H9 (cell line): ENCODE data around the gene EFHD1. TPM values are rescaled to one million over a fixed set of nuclear protein-coding genes. Genes with fewer than 3 reads are reported as not detected.

Source experiments
- DNase-seq: peaks from one replicate; pipeline ENCODE4 v3.0.0-alpha.2; 2017
- H2AFZ ChIP-seq: one replicate; pipeline ENCODE4 v1.6.1; 2013; ENCODE audit warnings: mild to moderate bottlenecking, low read length, control low read depth, moderate library complexity
- H2AK5ac ChIP-seq: 2 replicates; pipeline ENCODE4 v1.6.1; 2013; ENCODE audit warnings: low read length, control low read depth, mixed read lengths; ENCODE audit not compliant: insufficient read length
- H2BK120ac ChIP-seq: one replicate; pipeline ENCODE4 v1.6.1; 2013; ENCODE audit warnings: low read depth, mild to moderate bottlenecking, low read length, control low read depth, inconsistent platforms; ENCODE audit not compliant: poor library complexity, severe bottlenecking
- H2BK12ac ChIP-seq: 2 replicates; pipeline ENCODE4 v1.6.1; 2013; ENCODE audit warnings: low read length, control low read depth, mixed read lengths, low read depth; ENCODE audit not compliant: insufficient read length
- H2BK15ac ChIP-seq: 2 replicates; pipeline ENCODE4 v1.6.1; 2013; ENCODE audit warnings: low read depth, low read length, control low read depth
- H2BK20ac ChIP-seq: one replicate; pipeline ENCODE4 v1.6.1; 2013; ENCODE audit warnings: low read depth, mild to moderate bottlenecking, low read length, control low read depth, inconsistent platforms; ENCODE audit not compliant: poor library complexity, severe bottlenecking
- H2BK5ac ChIP-seq: 2 replicates; pipeline ENCODE4 v1.6.1; 2013; ENCODE audit warnings: low read length, control low read depth, mixed read lengths; ENCODE audit not compliant: insufficient read length
- H3K14ac ChIP-seq: 2 replicates; pipeline ENCODE4 v1.6.1; 2013; ENCODE audit warnings: low read length, control low read depth; ENCODE audit not compliant: insufficient read depth
- H3K18ac ChIP-seq: 2 replicates; pipeline ENCODE4 v1.6.1; 2013; ENCODE audit warnings: low read depth, mild to moderate bottlenecking, mixed read lengths, low read length, control low read depth; ENCODE audit not compliant: insufficient read length
- H3K23ac ChIP-seq: 2 replicates; pipeline ENCODE4 v1.6.1; 2013; ENCODE audit warnings: low read length, control low read depth, mixed read lengths, low read depth; ENCODE audit not compliant: insufficient read length
- H3K23me2 ChIP-seq: 2 replicates; pipeline ENCODE4 v1.6.1; 2013; ENCODE audit warnings: low read depth, mild to moderate bottlenecking, mixed read lengths, low read length, control low read depth; ENCODE audit not compliant: insufficient read length, poor library complexity, severe bottlenecking
- H3K27ac ChIP-seq: 2 replicates; pipeline ENCODE4 v1.5.1; 2013; ENCODE audit warnings: low read length, control low read depth, mixed read lengths, low read depth; ENCODE audit not compliant: insufficient read length
- H3K27me3 ChIP-seq: 2 replicates; pipeline ENCODE4 v1.6.1; 2013; ENCODE audit warnings: low read length, control low read depth, inconsistent platforms; ENCODE audit not compliant: insufficient read depth
- H3K4ac ChIP-seq: 2 replicates; pipeline ENCODE4 v1.6.1; 2013; ENCODE audit warnings: low read depth, mild to moderate bottlenecking, control low read depth, inconsistent platforms, low read length, moderate library complexity
- H3K4me1 ChIP-seq: 2 replicates; pipeline ENCODE4 v1.6.1; 2013; ENCODE audit warnings: low read length, control low read depth, inconsistent platforms; ENCODE audit not compliant: insufficient read depth
- H3K4me2 ChIP-seq: 2 replicates; pipeline ENCODE4 v1.6.1; 2013; ENCODE audit warnings: low read length, control low read depth, mixed read lengths; ENCODE audit not compliant: insufficient read length, insufficient read depth
- H3K56ac ChIP-seq: 2 replicates; pipeline ENCODE4 v1.6.1; 2013; ENCODE audit warnings: low read depth, mild to moderate bottlenecking, mixed read lengths, low read length, control low read depth; ENCODE audit not compliant: insufficient read length
- H3K79me1 ChIP-seq: 2 replicates; pipeline ENCODE4 v1.6.1; 2013; ENCODE audit warnings: low read depth, mild to moderate bottlenecking, moderate library complexity, low read length, control low read depth, inconsistent platforms; ENCODE audit not compliant: insufficient read depth, poor library complexity, severe bottlenecking
- H3K79me2 ChIP-seq: 2 replicates; pipeline ENCODE4 v1.6.1; 2013; ENCODE audit warnings: low read length, control low read depth, inconsistent platforms; ENCODE audit not compliant: insufficient read depth
- H3K9ac ChIP-seq: 2 replicates; pipeline ENCODE4 v1.6.1; 2013; ENCODE audit warnings: low read length, control low read depth, mixed read lengths; ENCODE audit not compliant: insufficient read length; ENCODE audit errors: extremely low read depth
- H3K9me3 ChIP-seq: one replicate; pipeline ENCODE4 v1.6.1; 2013; ENCODE audit warnings: low read depth, low read length, inconsistent platforms; ENCODE audit not compliant: control insufficient read depth
- H3T11ph ChIP-seq: one replicate; pipeline ENCODE4 v1.6.1; 2013; ENCODE audit warnings: mild to moderate bottlenecking, low read length, control low read depth, inconsistent platforms
- H4K20me1 ChIP-seq: one replicate; pipeline ENCODE4 v1.6.1; 2013; ENCODE audit not compliant: control insufficient read depth, insufficient read length, insufficient read depth
- H4K5ac ChIP-seq: 2 replicates; pipeline ENCODE4 v1.6.1; 2013; ENCODE audit warnings: low read depth, mild to moderate bottlenecking, mixed read lengths, low read length, control low read depth; ENCODE audit not compliant: insufficient read length
- H4K8ac ChIP-seq: replicated peaks from 2 replicates; pipeline ENCODE4 v1.6.1; 2013; ENCODE audit warnings: low read length, control low read depth, mixed read lengths, low read depth; ENCODE audit not compliant: insufficient read length
- H4K91ac ChIP-seq: 2 replicates; pipeline ENCODE4 v1.6.1; 2013; ENCODE audit warnings: low read depth, mild to moderate bottlenecking, moderate library complexity, mixed read lengths, low read length, control low read depth; ENCODE audit not compliant: insufficient read length
- H3K27ac Mint-ChIP-seq, 3 experiments: 2 replicates in 2 of 3; 3 replicates in 1 of 3; pipeline ENCODE4 v1.8.0; 2020 to 2021; ENCODE audit warnings: mixed read lengths in 3 of 3, mild to moderate bottlenecking in 1 of 3, moderate library complexity in 1 of 3
- H3K27me3 Mint-ChIP-seq: 2 replicates; pipeline ENCODE4 v1.8.0; 2021; ENCODE audit warnings: low read depth, mild to moderate bottlenecking, moderate library complexity, mixed read lengths
- H3K36me3 Mint-ChIP-seq, 3 experiments: 2 replicates in 2 of 3; 3 replicates in 1 of 3; pipeline ENCODE4 v1.8.0; 2020 to 2021; ENCODE audit warnings: low read depth in 3 of 3, mixed read lengths in 3 of 3; ENCODE audit not compliant: insufficient read depth in 1 of 3
- H3K4me1 Mint-ChIP-seq, 2 experiments: 2 replicates each; pipeline ENCODE4 v1.8.0; 2020; ENCODE audit warnings: mixed read lengths in 2 of 2
- H3K4me3 Mint-ChIP-seq, 2 experiments: 2 replicates in 1 of 2; 3 replicates in 1 of 2; pipeline ENCODE4 v1.8.0; 2020 to 2021; ENCODE audit warnings: mild to moderate bottlenecking in 2 of 2, mixed read lengths in 2 of 2, moderate library complexity in 1 of 2
- H3K9me3 Mint-ChIP-seq, 2 experiments: 2 replicates in 1 of 2; 3 replicates in 1 of 2; pipeline ENCODE4 v1.8.0; 2020; ENCODE audit warnings: mild to moderate bottlenecking in 2 of 2, mixed read lengths in 2 of 2, moderate library complexity in 1 of 2
- CTCF ChIP-seq: fragments of 200-600 bp; sonication (generic); conservative IDR thresholded peaks from 3 replicates; pipeline ENCODE4 v1.8.0; 2021; ENCODE audit warnings: antibody characterized with exemption, mild to moderate bottlenecking
- WGBS: extraction: QIAGEN DNeasy Blood & Tissue Kit; methylation state at CpG from one replicate; pipeline ENCODE4 v1.1.7; 2013; ENCODE audit warnings: missing lambda C conversion rate, low lambda C conversion rate, mixed read lengths; ENCODE audit not compliant: insufficient read length; ENCODE audit errors: extremely low coverage; 5-methylcytosine and 5-hydroxymethylcytosine counted together
- total RNA-seq: library from RNA; stranded (reverse); gene quantifications from 2 replicates; pipeline ENCODE4 v1.2.1, GENCODE V29; 2021

Gene EFHD1
- total RNA-seq, 1 experiment from 2014 or later = 2.8 TPM

- no peak overlapping the region for H3K9ac ChIP-seq
- no peak overlapping the region for H2BK120ac ChIP-seq
- H3K79me1 ChIP-seq = no peaks in the 10 kb centered on the region
- no peak overlapping the region for H3K4ac ChIP-seq
- no peak overlapping the region for H3K14ac ChIP-seq
- H3K4me1 Mint-ChIP-seq = no peaks in the 10 kb centered on the region
- no peaks in the 10 kb centered on the region for H3K36me3 Mint-ChIP-seq
- no CpG with 5 or more reads among the region's 7 CpGs for WGBS
- TF ChIP-seq CTCF = no peak
- no peak overlapping the region for H3K4me2 ChIP-seq
- H3K27me3 Mint-ChIP-seq = no peaks in the 10 kb centered on the region; the same call in none of the 2 replicates
- H2AFZ ChIP-seq = no peak overlapping the region
- no peaks in the 10 kb centered on the region for H3K27me3 ChIP-seq
- H3K9me3 Mint-ChIP-seq = no peaks in the 10 kb centered on the region
- H2BK5ac ChIP-seq = no peak overlapping the region
- no peaks in the 10 kb centered on the region for H3K4me1 ChIP-seq
- no peaks in the 10 kb centered on the region for H3K9me3 ChIP-seq
- H2BK12ac ChIP-seq = no peak overlapping the region
- H4K8ac ChIP-seq = no peak overlapping the region
- H3K56ac ChIP-seq = no peak overlapping the region
- H3K23ac ChIP-seq = no peak overlapping the region
- no peak overlapping the region for H3K27ac ChIP-seq
- H4K5ac ChIP-seq = no peak overlapping the region
- no peak overlapping the region for H3K18ac ChIP-seq
- no peak for DNase-seq
- no peak overlapping the region for H2BK15ac ChIP-seq
- no peaks in the 10 kb centered on the region for H3K79me2 ChIP-seq
- H2BK20ac ChIP-seq = no peak overlapping the region
- H3K4me3 Mint-ChIP-seq = no peak overlapping the region; a peak in 1 of 5 replicates
- no peak overlapping the region for H3T11ph ChIP-seq
- no peaks in the 10 kb centered on the region for H3K23me2 ChIP-seq
- H4K91ac ChIP-seq = no peak overlapping the region
- no peaks in the 10 kb centered on the region for H4K20me1 ChIP-seq
- H3K27ac Mint-ChIP-seq = peak overlapping the region in 1 of 3 experiments; percentile 77; a peak in 1 of 7 replicates
- no peak overlapping the region for H2AK5ac ChIP-seq
These were observed 54.8 kb downstream of the EFHD1 start for GRCh38 chr2:232688201-232688600.
